Psoas muscle (tissue), 8 donors: Measurements from ENCODE around the gene CAMSAP2. TPM values are rescaled to one million over a fixed set of nuclear protein-coding genes. Genes with fewer than 3 reads are reported as not detected.
"Not testable (repeated sequence)": the region's sequence is repeated elsewhere in the genome, so short reads cannot be mapped to it uniquely, and the experiment has no call there.

ENCODE experiments used
- ATAC-seq, 4 donors: fragments of 200-7000 bp; cut with Tn5 transposase; one replicate each; pipeline ENCODE4 v1.9.1; 2020; ENCODE audit warnings: moderate library complexity in 3 of 4, mild to moderate bottlenecking in 2 of 4
- DNase-seq, 2 donors: peaks; one replicate each; pipeline ENCODE4 v3.0.0-alpha.2; 2020
- H3K27ac ChIP-seq: fragments of 200-600 bp; one replicate; pipeline ENCODE4 v1.8.0; 2022
- H3K27me3 ChIP-seq, 3 donors: fragments of 200-600 bp in 1 of 3; one replicate each; pipeline versions ENCODE4 v1.6.1 to v1.8.0; 2013 to 2022; ENCODE audit warnings: low read length in 2 of 3, mild to moderate bottlenecking in 2 of 3, moderate library complexity in 1 of 3; ENCODE audit not compliant: insufficient read depth in 3 of 3
- H3K36me3 ChIP-seq, 2 donors: fragments of 200-600 bp in 1 of 2; one replicate each; pipeline versions ENCODE4 v1.6.1 to v1.8.0; 2013 to 2022; ENCODE audit warnings: low read depth in 1 of 2, mild to moderate bottlenecking in 1 of 2, moderate library complexity in 1 of 2; ENCODE audit not compliant: insufficient read depth in 1 of 2
- H3K4me1 ChIP-seq: fragments of 200-600 bp; one replicate; pipeline ENCODE4 v1.8.0; 2022
- H3K4me3 ChIP-seq: fragments of 200-600 bp; one replicate; pipeline ENCODE4 v1.8.0; 2022; ENCODE audit warnings: mild to moderate bottlenecking
- H3K9me3 ChIP-seq: fragments of 200-600 bp; one replicate; pipeline ENCODE4 v1.8.0; 2022
- WGBS, 3 donors: extraction: QIAGEN DNeasy Blood & Tissue Kit; methylation state at CpG; one replicate each; pipeline versions ENCODE4 v1.1.6 to v1.1.7; 2013; 5-methylcytosine and 5-hydroxymethylcytosine counted together
- intact Hi-C, 2 donors: fragments of 100-400 bp; cut with DNase I; formaldehyde crosslinking; loops; one replicate each; pipeline versions ENCODE4 v1.11.0 to v1.14.2; 2022
- polyA plus RNA-seq, 3 donors: library from polyadenylated mRNA; stranded (reverse); fragments of 200-250 nt; gene quantifications; one replicate each; pipeline ENCODE4 v1.2.3, GENCODE V29; 2013
- total RNA-seq, 4 donors: library from RNA; stranded (reverse); fragmentation: NEBNext Ultra II Directional in 2 of 4; extraction: Animal tissue kit (Norgen Biotek cat#: 25700) in 2 of 4; gene quantifications; one replicate each; pipeline versions ENCODE4 v1.2.1 to v1.2.4, GENCODE V29; 2021 to 2023
- TF ChIP-seq, protein P1 (sequence below): fragments of 200-600 bp; IDR thresholded peaks from one replicate; pipeline ENCODE4 v1.8.0; 2022; ENCODE audit warnings: antibody characterized with exemption
- donor health status: healthy with polysubstance abuse.
- donor health status: DM: no; HTN: no; CAD: no; lungs with moderate emphysema.
- donor health status: Bipolar disorder and iron deficiency.
- donor health status: healthy.
- donor health status: DM: yes; HTN: yes; CAD: no.
- donor health status: DM: no; HTN: no; CAD: no.
- donor health status: DM: no; HTN: no; CAD: no.
- donor health status: DM: yes; HTN: yes; CAD: no.

Gene CAMSAP2
- total and polyA plus RNA-seq, 7 donors, result 4.8 to 70.8 (median 37.0) TPM

DNA sequence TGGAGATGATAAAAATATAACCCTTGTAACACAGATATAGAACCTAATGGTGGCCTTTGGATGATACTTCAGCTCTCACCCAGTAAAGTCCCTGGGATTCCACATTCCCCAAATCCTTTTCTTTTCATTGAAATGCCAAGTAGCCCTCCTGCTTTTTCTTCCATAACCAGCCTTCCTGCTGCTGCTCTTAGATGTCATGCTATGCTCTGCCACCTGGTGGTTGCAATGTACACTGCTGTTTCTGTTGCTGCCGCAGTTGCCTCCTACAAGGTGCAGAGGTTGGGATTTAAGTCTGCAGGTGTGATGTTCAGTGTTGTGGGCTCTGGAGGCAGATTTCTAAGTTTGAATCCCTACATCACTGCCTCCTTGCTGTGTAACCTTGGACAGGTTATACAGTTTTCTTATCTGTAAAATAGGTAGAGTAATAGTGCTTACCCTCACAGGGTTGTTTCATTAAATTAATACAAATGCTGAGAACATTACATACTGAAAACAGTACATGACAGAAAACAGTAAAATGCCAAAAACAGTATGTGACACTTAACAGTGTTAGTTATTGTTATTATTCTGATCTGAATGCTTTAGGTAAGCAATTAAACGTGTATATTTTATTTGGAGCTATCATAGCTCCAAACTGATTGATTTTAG, 64.3 kb downstream of the CAMSAP2 start:
- Histone ChIP-seq H3K4me1 (peaks cover 3% of the 10 kb centered on the region), H3K27me3 (no peaks in the 10 kb centered on the region), H3K36me3 (peaks cover 0 to 10% of the 10 kb centered on the region in 2 donors), H3K27ac (no peak overlapping the region), H3K9me3 (no peaks in the 10 kb centered on the region), H3K4me3 (no peak overlapping the region)
- WGBS, 3 donors, result 43 to 51% (median 46%) methylated on average over 2 of the region's 2 CpGs
- intact Hi-C loops, result loop anchor here (2.0 to 5.0 kb wide), 3 partner anchors 131 to 182 kb away; partner anchors contain the start of genes DDX59 (in 1 of the 2) and KIF14 (in 1 of the 2)
- TF ChIP-seq, protein P1, sequence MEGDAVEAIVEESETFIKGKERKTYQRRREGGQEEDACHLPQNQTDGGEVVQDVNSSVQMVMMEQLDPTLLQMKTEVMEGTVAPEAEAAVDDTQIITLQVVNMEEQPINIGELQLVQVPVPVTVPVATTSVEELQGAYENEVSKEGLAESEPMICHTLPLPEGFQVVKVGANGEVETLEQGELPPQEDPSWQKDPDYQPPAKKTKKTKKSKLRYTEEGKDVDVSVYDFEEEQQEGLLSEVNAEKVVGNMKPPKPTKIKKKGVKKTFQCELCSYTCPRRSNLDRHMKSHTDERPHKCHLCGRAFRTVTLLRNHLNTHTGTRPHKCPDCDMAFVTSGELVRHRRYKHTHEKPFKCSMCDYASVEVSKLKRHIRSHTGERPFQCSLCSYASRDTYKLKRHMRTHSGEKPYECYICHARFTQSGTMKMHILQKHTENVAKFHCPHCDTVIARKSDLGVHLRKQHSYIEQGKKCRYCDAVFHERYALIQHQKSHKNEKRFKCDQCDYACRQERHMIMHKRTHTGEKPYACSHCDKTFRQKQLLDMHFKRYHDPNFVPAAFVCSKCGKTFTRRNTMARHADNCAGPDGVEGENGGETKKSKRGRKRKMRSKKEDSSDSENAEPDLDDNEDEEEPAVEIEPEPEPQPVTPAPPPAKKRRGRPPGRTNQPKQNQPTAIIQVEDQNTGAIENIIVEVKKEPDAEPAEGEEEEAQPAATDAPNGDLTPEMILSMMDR, result peak; percentile 95
- ATAC-seq (peak; percentile 74 to 97 (median 88)), DNase-seq (peak; percentile 58 to 70)

DNA sequence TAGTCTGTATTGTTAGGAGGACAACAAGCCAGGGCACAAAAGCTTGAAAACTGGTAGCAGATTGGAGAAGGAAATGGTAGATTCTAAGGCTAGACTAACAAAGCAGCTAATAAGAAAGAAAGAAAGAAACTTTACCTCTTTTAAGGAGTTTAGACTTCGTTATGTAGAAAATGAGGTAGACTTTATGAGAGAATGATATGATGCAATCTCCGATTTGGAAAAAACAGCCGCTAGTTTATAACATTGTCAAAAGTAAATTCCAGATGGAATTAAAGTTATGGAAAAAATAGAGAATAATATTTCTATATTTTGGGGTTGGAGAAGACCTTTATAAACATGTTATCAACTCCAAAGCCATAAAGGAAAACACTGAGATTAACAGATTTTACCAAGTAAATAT, 67.0 kb downstream of the CAMSAP2 start:
- Histone ChIP-seq H3K36me3 (peaks cover 0 to 29% of the 10 kb centered on the region in 2 donors), H3K27ac (no peak overlapping the region), H3K27me3 (no peaks in the 10 kb centered on the region), H3K4me3 (no peak overlapping the region), H3K9me3 (no peaks in the 10 kb centered on the region), H3K4me1 (peaks cover 3% of the 10 kb centered on the region)
- ATAC-seq (no peak), DNase-seq (no peak)
- intact Hi-C loops, result no loop called here
- TF ChIP-seq, protein P1, result no peak
- 96 to 99% (median 97%) methylated on average over 3 of the region's 3 CpGs for WGBS, 3 donors

GRCh38 chr1:200808846-200809245, 70.2 kb downstream of the CAMSAP2 start:
- H3K4me3 ChIP-seq, result no peak overlapping the region
- DNase-seq, result no peak
- no peaks in the 10 kb centered on the region for H3K27me3 ChIP-seq
- H3K27ac ChIP-seq, result no peak overlapping the region
- WGBS, 3 donors, result 70 to 79% (median 76%) methylated on average over 2 of the region's 2 CpGs
- H3K36me3 ChIP-seq, result peaks cover 0 to 50% of the 10 kb centered on the region in 2 donors
- ATAC-seq, result no peak
- no peaks in the 10 kb centered on the region for H3K4me1 ChIP-seq
- intact Hi-C loops, result no loop called here
- TF ChIP-seq, protein P1, result no peak
- H3K9me3 ChIP-seq, result no peaks in the 10 kb centered on the region

GRCh38 chr1:200811704-200812103, 73.0 kb downstream of the CAMSAP2 start:
- H3K4me1 ChIP-seq, result no peaks in the 10 kb centered on the region
- intact Hi-C loops, result no loop called here
- no peaks in the 10 kb centered on the region for H3K9me3 ChIP-seq
- H3K27ac ChIP-seq, result no peak overlapping the region
- H3K36me3 ChIP-seq, result peaks cover 0 to 65% of the 10 kb centered on the region in 2 donors
- DNase-seq (no peak), ATAC-seq (no peak)
- 70 to 80% (median 72%) methylated on average over 4 of the region's 4 CpGs for WGBS, 3 donors
- TF ChIP-seq, protein P1, result no peak
- H3K27me3 ChIP-seq, result no peaks in the 10 kb centered on the region
- H3K4me3 ChIP-seq, result no peak overlapping the region

DNA sequence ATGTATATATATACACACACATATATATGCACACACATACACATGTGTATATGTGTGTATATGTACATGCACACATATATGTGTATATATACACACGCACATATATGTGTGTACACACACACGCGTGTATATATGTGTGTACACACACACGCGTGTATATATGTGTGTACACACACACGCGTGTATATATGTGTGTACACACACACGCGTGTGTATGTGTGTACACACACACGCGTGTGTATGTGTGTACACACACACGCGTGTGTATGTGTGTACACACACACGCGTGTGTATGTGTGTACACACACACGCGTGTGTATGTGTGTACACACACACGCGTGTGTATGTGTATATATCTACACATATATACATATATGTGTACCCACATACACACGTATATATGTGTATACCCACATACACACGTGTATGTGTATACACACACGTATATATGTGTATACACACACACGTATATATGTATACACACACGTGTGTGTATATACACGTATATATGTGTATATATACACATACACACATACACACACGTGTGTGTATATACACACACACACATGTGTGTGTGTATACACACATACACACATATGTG, 78.0 kb downstream of the CAMSAP2 start:
- DNase-seq, H3K4me1 ChIP-seq, H3K9me3 ChIP-seq, H3K27ac ChIP-seq, H3K27me3 ChIP-seq, H3K4me3 ChIP-seq, ATAC-seq, intact Hi-C loops: not testable (repeated sequence)
- WGBS, 3 donors, result 89 to 91% (median 89%) methylated on average over 22 to 26 of the region's 26 CpGs
- H3K36me3 ChIP-seq, result peaks cover 0 to 37% of the 10 kb centered on the region in 2 donors
